Endothelial cell of umbilical vein (primary cell): ENCODE measurements around the gene NFX1. TPM values are rescaled to one million over a fixed set of nuclear protein-coding genes. Genes with fewer than 3 reads are reported as not detected.
"Not testable (repeated sequence)": the region's sequence is repeated elsewhere in the genome, so short reads cannot be mapped to it uniquely, and the experiment has no call there.

Experiments
- BruUV-seq: library from RNA; stranded (reverse); fragments of 400-500 nt; replicated peaks from 2 replicates; lab custom pipeline; 2021; lab: Mats Ljungman, UMichigan
- CTCF ChIA-PET: fragments of 300-600, 350-600 bp; sonication (Branson Sonifier 250); formaldehyde crosslinking; loops from one replicate; lab custom pipeline; 2021; ENCODE audit warnings: antibody characterized with exemption, inconsistent platforms; lab: Charles Lee
- POLR2A ChIA-PET: fragments of 300-600, 350-600 bp; sonication (Branson Sonifier 250); formaldehyde crosslinking; loops from one replicate; lab custom pipeline; 2021; ENCODE audit warnings: antibody characterized with exemption, inconsistent platforms; lab: Charles Lee
- DNase-seq: peaks from one replicate; pipeline ENCODE4 v3.0.0-alpha.2; 2011; ENCODE audit warnings: low read depth, low spot score
- FAIRE-seq: peaks from 2 replicates; lab custom pipeline; 2011; peaks lifted over from hg19 to GRCh38; lab: Jason Lieb, UNC
- H2AFZ ChIP-seq: 2 replicates; pipeline ENCODE4 v1.6.0; 2012; ENCODE audit warnings: low read depth, low read length, control low read depth, inconsistent platforms
- H3K27ac ChIP-seq: 2 replicates; pipeline ENCODE4 v1.5.1; 2011; ENCODE audit warnings: low read depth, mild to moderate bottlenecking, control low read depth, low read length, moderate library complexity; ENCODE audit not compliant: insufficient read depth
- H3K27me3 ChIP-seq, 2 experiments: 2 replicates each; pipeline versions ENCODE4 v1.6.0 to v1.6.1; 2011; ENCODE audit warnings: low read length in 2 of 2, mixed read lengths in 1 of 2; ENCODE audit not compliant: control insufficient read depth in 2 of 2, insufficient read depth in 2 of 2
- H3K36me3 ChIP-seq, 2 experiments: 2 replicates in 1 of 2; 3 replicates in 1 of 2; pipeline ENCODE4 v1.5.1; 2011; ENCODE audit warnings: low read length in 2 of 2, mild to moderate bottlenecking in 1 of 2, moderate library complexity in 1 of 2; ENCODE audit not compliant: control insufficient read depth in 2 of 2, insufficient read depth in 2 of 2; ENCODE audit errors: extremely low read depth in 1 of 2
- H3K4me1 ChIP-seq: 3 replicates; pipeline ENCODE4 v1.5.1; 2011; ENCODE audit warnings: mild to moderate bottlenecking, low read length; ENCODE audit not compliant: control insufficient read depth, insufficient read depth; ENCODE audit errors: extremely low read depth
- H3K4me2 ChIP-seq: 2 replicates; pipeline ENCODE4 v1.6.1; 2011; ENCODE audit warnings: low read length, control low read depth, mixed read lengths; ENCODE audit not compliant: insufficient read depth
- H3K4me3 ChIP-seq, 3 experiments: fragments of 200-600 bp in 1 of 3; sonication (generic), shearing (Covaris generic) in 1 of 3; replicated peaks in 1 of 3; 2 replicates each; pipeline ENCODE4 v1.5.1; 2011 to 2016; ENCODE audit warnings: control low read depth in 3 of 3, low read length in 3 of 3, mild to moderate bottlenecking in 2 of 3, inconsistent platforms in 1 of 3, low read depth in 1 of 3, moderate library complexity in 1 of 3; ENCODE audit not compliant: insufficient read depth in 1 of 3
- H3K79me2 ChIP-seq: 2 replicates; pipeline ENCODE4 v1.6.0; 2012; ENCODE audit warnings: low read length, inconsistent platforms; ENCODE audit not compliant: control insufficient read depth, insufficient read depth
- H3K9ac ChIP-seq: replicated peaks from 2 replicates; pipeline ENCODE3; 2011; ENCODE audit warnings: low read length, control low read depth; ENCODE audit not compliant: insufficient read depth; ENCODE audit errors: extremely low read depth
- H3K9me1 ChIP-seq: replicated peaks from 3 replicates; pipeline ENCODE4 v1.6.0; 2011; ENCODE audit warnings: mild to moderate bottlenecking, low read length; ENCODE audit not compliant: control insufficient read depth, insufficient read depth; ENCODE audit errors: extremely low read depth
- H3K9me3 ChIP-seq: replicated peaks from 2 replicates; pipeline ENCODE4 v1.5.1; 2012; ENCODE audit warnings: low read length, inconsistent platforms; ENCODE audit not compliant: control insufficient read depth, insufficient read depth
- H4K20me1 ChIP-seq: replicated peaks from 2 replicates; pipeline ENCODE3; 2011; ENCODE audit warnings: mild to moderate bottlenecking, low read length; ENCODE audit not compliant: control insufficient read depth, insufficient read depth; ENCODE audit errors: extremely low read depth
- dilution Hi-C: fragments of 300-500 bp; cut with MboI; formaldehyde crosslinking; loops from one replicate; pipeline ENCODE4 v1.15.0; 2019; ENCODE audit warnings: low sequenced_read_pairs; ENCODE audit not compliant: extremely low pct_ligation_motif_present
- intact Hi-C: fragments of 100-400 bp; cut with micrococcal nuclease; formaldehyde crosslinking; loops from one replicate; pipeline ENCODE4 v1.10.0; 2022
- polyA plus RNA-seq, 4 experiments: library from polyadenylated mRNA; depleted of rRNA in 3 of 4; stranded (reverse) in 3 of 4; unstranded in 1 of 4; fragments of >200 nt; gene quantifications; 2 replicates each; pipeline versions ENCODE4 v1.2.1 to v1.2.3, GENCODE V29; 2011 to 2012; ENCODE audit warnings: missing spikeins in 1 of 4
- total RNA-seq: library from RNA; stranded (reverse); gene quantifications from 2 replicates; pipeline ENCODE4 v1.2.3, GENCODE V29; 2021

NFX1 gene
- total and polyA plus RNA-seq, 2 donors (not counting 3 experiments of a cell fraction or from before 2014, with no cell fraction given): 19.3 to 21.7 TPM

DNA sequence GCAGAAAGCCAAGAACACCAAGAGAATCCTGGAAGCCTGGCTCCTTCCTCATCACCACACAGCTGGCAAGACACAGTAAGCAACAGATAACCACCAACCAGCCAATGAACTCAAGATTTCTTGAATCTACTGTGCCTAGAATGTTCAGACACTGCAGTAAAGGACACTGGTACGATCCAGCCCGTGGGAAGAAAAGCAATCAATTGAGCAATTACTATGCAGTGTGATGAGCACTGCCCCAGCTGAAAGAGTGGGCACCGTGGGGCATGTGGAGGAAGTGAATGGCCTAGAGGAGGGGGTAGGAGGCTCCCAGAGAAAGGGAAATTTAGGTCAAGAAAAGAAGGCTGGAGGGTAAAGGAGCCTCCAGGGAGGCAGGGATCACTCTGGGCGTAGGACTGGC is 107.5 kb downstream of the NFX1 start:
- H4K20me1 ChIP-seq, H3K4me2 ChIP-seq, H3K79me2 ChIP-seq, H3K4me3 ChIP-seq, H3K9me1 ChIP-seq, DNase-seq, H2AFZ ChIP-seq, H3K4me1 ChIP-seq, BruUV-seq, dilution Hi-C loops, H3K27me3 ChIP-seq, FAIRE-seq, H3K27ac ChIP-seq, H3K36me3 ChIP-seq, H3K9ac ChIP-seq, H3K9me3 ChIP-seq, intact Hi-C loops, POLR2A ChIA-PET: not testable (repeated sequence)
- CTCF ChIA-PET: interaction anchor here (1.0 to 1.6 kb wide), 3 partner anchors 18 to 111 kb away, joined by 3 to 6 read pairs (median 4); no protein-coding TSS in a partner anchor

DNA sequence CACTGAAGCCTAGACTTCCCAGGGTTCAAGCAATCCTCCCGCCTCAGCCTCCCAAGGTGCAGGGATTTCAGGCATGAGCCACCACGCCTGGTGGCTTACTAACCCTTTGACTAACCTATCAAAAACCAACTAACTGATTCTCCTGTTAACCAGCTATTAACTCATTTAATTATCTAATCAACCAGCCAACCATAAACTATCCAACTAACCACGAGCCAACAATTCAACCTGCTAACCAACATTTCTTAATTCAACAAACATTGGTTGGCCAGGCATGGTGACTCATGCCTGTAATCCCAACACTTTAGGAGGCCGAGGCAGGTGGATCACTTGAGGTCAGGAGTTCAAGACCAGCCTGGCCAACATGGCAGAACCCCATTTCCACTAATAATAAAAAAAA is 108.7 kb downstream of the NFX1 start:
- H3K9me3 ChIP-seq, H3K4me1 ChIP-seq, H3K27ac ChIP-seq, POLR2A ChIA-PET, H3K9me1 ChIP-seq, H3K4me2 ChIP-seq, BruUV-seq, H2AFZ ChIP-seq, H3K79me2 ChIP-seq, FAIRE-seq, DNase-seq, H3K9ac ChIP-seq, dilution Hi-C loops, H3K27me3 ChIP-seq, H3K36me3 ChIP-seq, H4K20me1 ChIP-seq, intact Hi-C loops, H3K4me3 ChIP-seq: not testable (repeated sequence)
- CTCF ChIA-PET: interaction anchor here (0.7 to 1.6 kb wide), 6 partner anchors 16 to 112 kb away, joined by 3 to 6 read pairs (median 4); no protein-coding TSS in a partner anchor

DNA sequence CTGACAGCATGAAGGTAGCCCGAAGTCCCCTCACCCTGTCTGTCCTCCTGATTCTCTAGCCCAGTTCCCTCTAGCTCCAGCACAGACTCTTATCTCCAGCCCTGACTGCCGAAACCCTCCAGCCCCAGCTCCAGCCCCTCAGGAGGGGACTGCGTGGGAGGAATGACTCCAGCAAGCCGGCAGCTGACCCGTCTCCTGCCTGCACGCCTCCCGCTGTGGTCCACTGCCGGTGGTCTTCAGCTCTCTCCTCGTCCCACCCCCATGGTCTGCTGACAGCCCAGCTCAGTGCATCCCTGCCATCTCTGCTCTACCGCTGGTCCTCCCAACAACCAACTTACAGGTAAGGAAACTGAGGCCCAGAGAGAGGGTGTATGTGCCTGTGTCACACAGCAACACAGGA is 111.5 kb downstream of the NFX1 start:
- H3K79me2 ChIP-seq, H3K4me1 ChIP-seq, H3K27ac ChIP-seq, H3K4me2 ChIP-seq, H3K27me3 ChIP-seq, H3K9me3 ChIP-seq, H3K36me3 ChIP-seq, dilution Hi-C loops, FAIRE-seq, H3K9ac ChIP-seq, H4K20me1 ChIP-seq, BruUV-seq, H3K4me3 ChIP-seq, POLR2A ChIA-PET, H2AFZ ChIP-seq, DNase-seq, H3K9me1 ChIP-seq: not testable (repeated sequence)
- CTCF ChIA-PET: interaction anchor here (2.4 to 2.7 kb wide), 2 partner anchors 14 to 65 kb away, joined by 8 to 9 read pairs; no protein-coding TSS in a partner anchor
- intact Hi-C loops: loop anchor here (5.0 to 10.0 kb wide), 3 partner anchors 113 to 323 kb away; no protein-coding TSS in a partner anchor

DNA sequence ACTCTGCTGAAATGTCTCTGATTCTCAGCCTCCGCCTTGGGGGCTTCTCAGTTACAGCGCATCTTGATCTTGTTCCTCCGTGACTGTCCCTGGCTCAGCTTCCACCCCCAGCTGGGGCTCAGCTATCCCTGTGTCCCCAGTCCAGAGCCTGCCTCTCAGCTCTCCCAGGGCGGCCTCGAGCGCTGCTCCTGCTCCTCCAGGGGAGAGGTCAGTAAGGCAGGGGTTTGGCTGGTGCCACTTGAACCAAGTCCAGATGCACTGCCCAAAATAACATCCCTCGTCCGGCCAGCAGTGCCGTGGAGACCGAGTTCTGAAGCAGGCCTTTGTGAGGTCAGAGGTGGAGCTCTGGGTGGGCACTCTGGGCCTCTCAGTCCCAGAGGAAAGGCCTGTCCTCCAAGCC is 112.1 kb downstream of the NFX1 start, which contains the start of gene AQP7:
Gene AQP7 (minus strand): TSS at position 198 of the 400 bp plus-strand sequence. CDS start 1,306 bp downstream, outside the sequence.
- FAIRE-seq, H3K27me3 ChIP-seq, dilution Hi-C loops, H3K9me1 ChIP-seq, POLR2A ChIA-PET, H3K9me3 ChIP-seq, H3K79me2 ChIP-seq, BruUV-seq, H3K36me3 ChIP-seq, H3K9ac ChIP-seq, DNase-seq, H2AFZ ChIP-seq, H3K27ac ChIP-seq, H3K4me2 ChIP-seq, H3K4me1 ChIP-seq, H4K20me1 ChIP-seq, H3K4me3 ChIP-seq: not testable (repeated sequence)
- intact Hi-C loops: loop anchor here (5.0 to 10.0 kb wide), 3 partner anchors 112 to 322 kb away; no protein-coding TSS in a partner anchor
- CTCF ChIA-PET: interaction anchor here (1.7 to 4.0 kb wide), 4 partner anchors 13 to 65 kb away, joined by 9 to 40 read pairs (median 15); no protein-coding TSS in a partner anchor
